HEK293 (cell line): Measurements from ENCODE around the gene PCBP3.

ENCODE experiments used
- CTCF ChIA-PET: fragments of 350-600 bp; formaldehyde crosslinking; extraction: SDS; loops from one replicate; lab custom pipeline; 2021; ENCODE audit warnings: antibody characterized with exemption; lab: Yijun Ruan, JAX
- POLR2A ChIA-PET: fragments of 300-600 bp; formaldehyde crosslinking; extraction: SDS; loops from one replicate; lab custom pipeline; 2020; ENCODE audit warnings: antibody characterized with exemption, inconsistent platforms; lab: Yijun Ruan, JAX
- H3K27ac ChIP-seq: fragments of 200-500 bp; sonication (Bioruptor generic); 2 replicates; pipeline ENCODE4 v1.5.1; 2014; ENCODE audit warnings: low read depth, low read length, control low read depth, inconsistent platforms; ENCODE audit errors: extremely low read depth
- H3K36me3 ChIP-seq, 2 experiments: fragments of 200-500 bp in 1 of 2; sonication (Bioruptor generic) in 1 of 2; 1 replicate in 1 of 2; 2 replicates in 1 of 2; pipeline ENCODE4 v1.5.1; 2014 to 2017; ENCODE audit warnings: inconsistent platforms in 2 of 2, low read length in 2 of 2; ENCODE audit not compliant: control insufficient read depth in 2 of 2, insufficient read depth in 1 of 2
- H3K4me1 ChIP-seq: fragments of 200-500 bp; sonication (Bioruptor generic); 2 replicates; pipeline ENCODE4 v1.5.1; 2014; ENCODE audit warnings: mild to moderate bottlenecking, low read length, inconsistent platforms; ENCODE audit not compliant: control insufficient read depth, insufficient read depth
- H3K4me3 ChIP-seq: 2 replicates; pipeline ENCODE4 v1.5.1; 2011; ENCODE audit warnings: low read depth, mild to moderate bottlenecking, control low read depth, low read length, moderate library complexity
- H3K9me3 ChIP-seq: fragments of 200-500 bp; sonication (Bioruptor generic); 2 replicates; pipeline ENCODE4 v1.5.1; 2014; ENCODE audit warnings: low read depth, low read length, inconsistent platforms; ENCODE audit not compliant: control insufficient read depth, insufficient read depth
- GLIS1 ChIP-seq: fragments of 450-650 bp; formaldehyde crosslinking; IDR thresholded peaks from 2 replicates; pipeline ENCODE4 v1.5.1; 2016; ENCODE audit warnings: missing biosample characterization, missing genetic modification characterization
- MYNN ChIP-seq: fragments of 450-650 bp; formaldehyde crosslinking; IDR thresholded peaks from 2 replicates; pipeline ENCODE4 v1.5.1; 2016; ENCODE audit warnings: missing biosample characterization, missing genetic modification characterization, borderline replicate concordance
- OSR2 ChIP-seq: fragments of 450-650 bp; formaldehyde crosslinking; IDR thresholded peaks from 2 replicates; pipeline ENCODE4 v1.5.1; 2016; ENCODE audit warnings: missing biosample characterization, missing genetic modification characterization
- SCRT2 ChIP-seq: fragments of 450-650 bp; formaldehyde crosslinking; IDR thresholded peaks from 2 replicates; pipeline ENCODE4 v1.5.1; 2016; ENCODE audit warnings: missing biosample characterization, missing genetic modification characterization
- ZIC2 ChIP-seq: fragments of 450-650 bp; formaldehyde crosslinking; IDR thresholded peaks from 2 replicates; pipeline ENCODE4 v1.5.1; 2016; ENCODE audit warnings: missing biosample characterization, missing genetic modification characterization
- ZNF335 ChIP-seq: fragments of 450-650 bp; formaldehyde crosslinking; conservative IDR thresholded peaks from 2 replicates; pipeline ENCODE4 v1.5.1; 2016; ENCODE audit warnings: missing biosample characterization, missing genetic modification characterization
- ZNF529 ChIP-seq: fragments of 450-650 bp; formaldehyde crosslinking; IDR thresholded peaks from 2 replicates; pipeline ENCODE4 v1.5.1; 2017; ENCODE audit warnings: missing genetic modification characterization, missing biosample characterization; ENCODE audit not compliant: insufficient replicate concordance
- ZNF600 ChIP-seq: fragments of 450-650 bp; formaldehyde crosslinking; IDR thresholded peaks from 2 replicates; pipeline ENCODE4 v1.5.1; 2016; ENCODE audit warnings: missing biosample characterization, missing genetic modification characterization
- ZNF768 ChIP-seq: fragments of 450-650 bp; formaldehyde crosslinking; IDR thresholded peaks from 2 replicates; pipeline ENCODE4 v1.5.1; 2018; ENCODE audit warnings: missing biosample characterization, mild to moderate bottlenecking, missing genetic modification characterization
- TF ChIP-seq, protein P1 (sequence below): fragments of 450-650 bp; formaldehyde crosslinking; IDR thresholded peaks from 2 replicates; pipeline ENCODE4 v1.5.1; 2017; ENCODE audit warnings: missing biosample characterization, mild to moderate bottlenecking, missing genetic modification characterization, moderate library complexity
- TF ChIP-seq, protein P2 (sequence below): fragments of 450-650 bp; formaldehyde crosslinking; IDR thresholded peaks from 2 replicates; pipeline ENCODE4 v1.5.1; 2016; ENCODE audit warnings: missing biosample characterization, missing genetic modification characterization
- TF ChIP-seq, protein P3 (sequence below): fragments of 450-650 bp; formaldehyde crosslinking; IDR thresholded peaks from 2 replicates; pipeline ENCODE4 v1.5.1; 2016; ENCODE audit warnings: missing biosample characterization, missing genetic modification characterization, low read depth
- TF ChIP-seq, protein P4 (sequence below): fragments of 450-650 bp; formaldehyde crosslinking; optimal IDR thresholded peaks from 2 replicates; pipeline ENCODE3; 2016; ENCODE audit warnings: missing biosample characterization, mild to moderate bottlenecking, missing genetic modification characterization

PCBP3 gene

DNA sequence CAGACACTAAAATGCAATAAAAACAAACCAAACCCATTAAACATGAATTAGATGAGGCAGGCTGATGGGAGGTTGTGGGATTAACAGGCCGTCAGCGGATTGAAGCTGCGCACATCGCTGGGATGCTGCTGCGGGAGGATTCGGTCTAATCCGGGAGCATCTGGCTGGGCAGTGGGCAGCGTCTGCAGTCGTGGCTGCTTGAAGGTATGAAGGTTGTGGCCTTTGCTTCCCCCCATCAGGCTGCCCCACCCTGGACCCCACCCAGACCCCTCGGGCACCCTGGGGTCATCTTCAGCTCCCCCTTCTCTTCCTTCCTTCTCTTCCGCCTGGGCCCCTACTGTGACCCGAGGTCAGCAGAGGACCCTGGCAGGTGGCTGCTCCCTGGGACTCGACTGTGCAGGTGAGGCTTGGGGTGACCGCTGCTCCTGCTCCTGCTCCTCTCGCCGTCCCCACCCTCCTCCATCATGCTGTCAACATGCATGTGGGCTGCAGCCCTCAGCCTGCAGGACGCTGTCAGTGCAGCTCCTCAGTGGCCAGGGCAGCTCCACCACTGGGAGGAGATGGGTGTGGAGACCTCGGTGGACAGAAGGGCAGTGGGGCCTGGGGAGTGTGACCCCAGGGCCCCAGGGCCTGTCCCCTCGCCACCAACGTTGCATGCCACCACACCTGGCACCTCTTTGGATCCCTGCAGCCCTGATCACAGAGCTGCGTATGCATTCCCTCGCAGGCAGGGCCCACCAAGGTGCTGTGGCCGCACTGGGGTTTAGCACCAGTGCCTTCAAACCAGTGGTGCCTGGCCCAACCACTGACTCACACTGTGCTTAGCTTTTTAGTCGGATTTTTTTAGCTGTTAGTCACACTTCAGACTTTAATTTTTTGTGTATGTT, 225.8 kb downstream of the PCBP3 start:
- Histone ChIP-seq H3K4me1 (no peaks in the 10 kb centered on the region), H3K9me3 (no peaks in the 10 kb centered on the region), H3K36me3 (no peaks in the 10 kb centered on the region), H3K4me3 (no peak overlapping the region), H3K27ac (no peak overlapping the region)
- ChIA-PET CTCF (interaction anchor here (1.0 to 1.3 kb wide), 3 partner anchors 10 to 12 kb away, joined by 4 to 12 read pairs (median 10); no protein-coding TSS in a partner anchor), POLR2A (no interaction called here)
- TF ChIP-seq ZNF335 (no peak), ZNF600 (tag by site-specific recombination) (0 out of 2 replicates have a peak, but pooled peaks have one; percentile 14)

DNA sequence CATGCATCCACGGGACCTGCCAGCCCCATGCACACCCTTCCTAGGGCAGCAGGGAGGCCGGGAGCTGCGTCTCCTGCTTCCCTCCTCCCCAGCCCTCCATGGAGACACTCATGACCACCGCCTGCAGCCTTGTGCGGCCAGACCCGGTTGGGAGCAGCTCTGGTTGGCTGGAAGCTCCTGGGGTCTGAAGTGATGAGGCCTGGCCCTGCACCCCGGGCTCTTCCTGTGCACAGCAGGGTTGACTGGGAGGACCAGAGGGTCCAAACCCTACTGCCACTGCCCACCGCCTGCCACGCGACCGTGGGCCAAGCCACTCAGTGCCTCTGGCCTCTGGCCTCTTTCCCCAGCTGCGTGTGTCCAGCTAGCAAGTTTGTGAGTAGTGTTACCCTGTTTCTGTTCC, 226.9 kb downstream of the PCBP3 start:
- no peaks in the 10 kb centered on the region for H3K9me3 ChIP-seq
- POLR2A ChIA-PET: no interaction called here
- H3K27ac ChIP-seq: no peak overlapping the region
- CTCF ChIA-PET: interaction anchor here (0.6 to 1.2 kb wide), 2 partner anchors 11 to 764 kb away, joined by 3 to 12 read pairs; no protein-coding TSS in a partner anchor
- TF ChIP-seq ZIC2: peak; percentile 32
- TF ChIP-seq, protein P1, sequence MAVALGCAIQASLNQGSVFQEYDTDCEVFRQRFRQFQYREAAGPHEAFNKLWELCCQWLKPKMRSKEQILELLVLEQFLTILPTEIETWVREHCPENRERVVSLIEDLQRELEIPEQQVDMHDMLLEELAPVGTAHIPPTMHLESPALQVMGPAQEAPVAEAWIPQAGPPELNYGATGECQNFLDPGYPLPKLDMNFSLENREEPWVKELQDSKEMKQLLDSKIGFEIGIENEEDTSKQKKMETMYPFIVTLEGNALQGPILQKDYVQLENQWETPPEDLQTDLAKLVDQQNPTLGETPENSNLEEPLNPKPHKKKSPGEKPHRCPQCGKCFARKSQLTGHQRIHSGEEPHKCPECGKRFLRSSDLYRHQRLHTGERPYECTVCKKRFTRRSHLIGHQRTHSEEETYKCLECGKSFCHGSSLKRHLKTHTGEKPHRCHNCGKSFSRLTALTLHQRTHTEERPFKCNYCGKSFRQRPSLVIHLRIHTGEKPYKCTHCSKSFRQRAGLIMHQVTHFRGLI (tag by site-specific recombination): no peak
- H3K4me1 ChIP-seq: peaks cover 7% of the 10 kb centered on the region
- H3K36me3 ChIP-seq: no peaks in the 10 kb centered on the region
- no peak overlapping the region for H3K4me3 ChIP-seq

DNA sequence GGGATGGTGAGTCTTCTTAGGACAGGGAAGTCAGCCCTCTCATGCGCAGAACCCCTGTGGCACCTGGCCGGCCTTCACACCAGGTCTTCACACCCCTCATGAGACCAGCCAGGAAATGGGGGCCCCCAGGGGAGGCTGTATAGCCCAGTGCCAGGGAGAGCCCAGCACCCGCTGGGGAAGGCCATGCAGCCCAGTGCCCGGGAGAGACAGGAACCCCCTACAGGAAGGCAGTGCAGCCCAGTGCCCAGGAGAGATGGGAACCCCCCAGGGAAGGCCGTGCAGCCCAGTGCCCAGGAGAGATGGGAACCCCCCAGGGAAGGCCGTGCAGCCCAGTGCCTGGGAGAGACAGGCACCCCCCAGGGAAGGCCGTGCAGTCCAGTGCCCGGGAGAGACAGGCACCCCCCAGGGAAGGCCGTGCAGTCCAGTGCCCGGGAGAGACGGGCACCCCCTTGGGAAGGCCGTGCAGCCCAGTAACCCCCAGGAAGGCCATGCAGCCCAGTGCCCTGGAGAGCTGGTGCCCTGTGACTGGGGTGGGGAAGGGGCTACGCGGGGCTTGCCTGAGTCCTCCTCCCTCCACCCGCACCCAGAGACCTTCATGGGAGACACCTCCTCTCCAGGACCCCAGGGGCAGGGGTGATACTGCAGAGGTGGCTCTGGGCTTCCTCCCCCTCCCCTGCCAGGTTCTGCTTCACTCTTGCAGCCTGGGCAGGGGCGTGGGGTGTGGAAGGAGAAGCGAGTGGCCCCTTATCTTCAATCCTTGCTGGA, 227.5 kb downstream of the PCBP3 start:
- peaks cover 7% of the 10 kb centered on the region for H3K4me1 ChIP-seq
- H3K36me3 ChIP-seq: no peaks in the 10 kb centered on the region
- TF ChIP-seq GLIS1 (0 out of 2 replicates have a peak, but pooled peaks have one; percentile 8), SCRT2 (no peak)
- ChIA-PET POLR2A (no interaction called here), CTCF (interaction anchor here (1.2 to 1.6 kb wide), 2 partner anchors 9 to 10 kb away, joined by 5 to 12 read pairs; no protein-coding TSS in a partner anchor)
- no peak overlapping the region for H3K27ac ChIP-seq
- H3K4me3 ChIP-seq: no peak overlapping the region
- no peaks in the 10 kb centered on the region for H3K9me3 ChIP-seq

DNA sequence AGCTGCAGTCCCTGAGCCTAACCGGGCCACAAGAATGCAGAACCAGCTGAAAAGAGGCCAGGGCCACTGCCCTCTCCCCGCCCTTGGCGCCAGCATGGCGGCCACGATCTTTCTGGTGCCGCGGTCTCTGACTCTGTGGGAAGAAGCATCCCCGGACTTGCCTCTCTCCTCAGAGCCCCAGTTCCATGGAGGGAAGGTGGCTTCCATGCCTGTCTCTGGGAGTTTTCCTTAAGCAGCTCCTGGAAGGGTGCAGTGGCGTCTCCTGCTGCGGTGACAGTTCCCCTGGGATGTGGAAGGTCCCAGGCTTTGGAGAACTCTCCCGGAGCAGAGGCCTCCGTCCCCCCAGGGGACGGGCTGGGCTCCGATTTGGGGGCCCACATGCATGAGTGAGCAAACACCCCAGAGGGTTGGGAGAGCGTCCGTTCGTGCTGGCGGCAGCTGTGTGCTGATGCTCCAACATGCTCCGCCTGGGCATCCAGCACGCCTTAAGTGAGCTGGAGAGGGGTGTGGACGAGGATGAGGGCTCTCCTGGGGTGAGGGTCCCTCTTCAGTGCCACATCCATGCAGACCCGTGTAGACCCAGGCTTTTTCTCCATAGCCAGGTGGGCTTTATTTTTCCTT, 228.2 kb downstream of the PCBP3 start:
- TF ChIP-seq ZNF529 (tag by site-specific recombination): no peak
- TF ChIP-seq ZNF768 (tag by site-specific recombination): no peak
- TF ChIP-seq, protein P2, sequence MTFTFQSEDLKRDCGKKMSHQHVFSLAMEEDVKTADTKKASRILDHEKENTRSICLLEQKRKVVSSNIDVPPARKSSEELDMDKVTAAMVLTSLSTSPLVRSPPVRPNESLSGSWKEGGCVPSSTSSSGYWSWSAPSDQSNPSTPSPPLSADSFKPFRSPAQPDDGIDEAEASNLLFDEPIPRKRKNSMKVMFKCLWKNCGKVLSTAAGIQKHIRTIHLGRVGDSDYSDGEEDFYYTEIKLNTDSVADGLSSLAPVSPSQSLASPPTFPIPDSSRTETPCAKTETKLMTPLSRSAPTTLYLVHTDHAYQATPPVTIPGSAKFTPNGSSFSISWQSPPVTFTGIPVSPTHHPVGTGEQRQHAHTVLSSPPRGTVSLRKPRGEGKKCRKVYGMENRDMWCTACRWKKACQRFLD (tag by site-specific recombination): no peak
- TF ChIP-seq OSR2: no peak
- TF ChIP-seq, protein P3, sequence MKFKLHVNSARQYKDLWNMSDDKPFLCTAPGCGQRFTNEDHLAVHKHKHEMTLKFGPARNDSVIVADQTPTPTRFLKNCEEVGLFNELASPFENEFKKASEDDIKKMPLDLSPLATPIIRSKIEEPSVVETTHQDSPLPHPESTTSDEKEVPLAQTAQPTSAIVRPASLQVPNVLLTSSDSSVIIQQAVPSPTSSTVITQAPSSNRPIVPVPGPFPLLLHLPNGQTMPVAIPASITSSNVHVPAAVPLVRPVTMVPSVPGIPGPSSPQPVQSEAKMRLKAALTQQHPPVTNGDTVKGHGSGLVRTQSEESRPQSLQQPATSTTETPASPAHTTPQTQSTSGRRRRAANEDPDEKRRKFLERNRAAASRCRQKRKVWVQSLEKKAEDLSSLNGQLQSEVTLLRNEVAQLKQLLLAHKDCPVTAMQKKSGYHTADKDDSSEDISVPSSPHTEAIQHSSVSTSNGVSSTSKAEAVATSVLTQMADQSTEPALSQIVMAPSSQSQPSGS (tag by site-specific recombination): no peak
- no peak for TF ChIP-seq MYNN (tag by site-specific recombination)
- TF ChIP-seq, protein P4, sequence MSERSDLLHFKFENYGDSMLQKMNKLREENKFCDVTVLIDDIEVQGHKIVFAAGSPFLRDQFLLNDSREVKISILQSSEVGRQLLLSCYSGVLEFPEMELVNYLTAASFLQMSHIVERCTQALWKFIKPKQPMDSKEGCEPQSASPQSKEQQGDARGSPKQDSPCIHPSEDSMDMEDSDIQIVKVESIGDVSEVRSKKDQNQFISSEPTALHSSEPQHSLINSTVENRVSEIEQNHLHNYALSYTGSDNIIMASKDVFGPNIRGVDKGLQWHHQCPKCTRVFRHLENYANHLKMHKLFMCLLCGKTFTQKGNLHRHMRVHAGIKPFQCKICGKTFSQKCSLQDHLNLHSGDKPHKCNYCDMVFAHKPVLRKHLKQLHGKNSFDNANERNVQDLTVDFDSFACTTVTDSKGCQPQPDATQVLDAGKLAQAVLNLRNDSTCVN (tag by site-specific recombination): no peak
- TF ChIP-seq, all 188 proteins: peak for 0
- Histone ChIP-seq H3K27ac (no peak overlapping the region), H3K36me3 (no peaks in the 10 kb centered on the region), H3K4me3 (no peak overlapping the region), H3K4me1 (peaks cover 7% of the 10 kb centered on the region), H3K9me3 (no peaks in the 10 kb centered on the region)
- ChIA-PET POLR2A (no interaction called here), CTCF (interaction anchor here (1.6 kb wide), 1 partner anchor 9 kb away, joined by 5 read pairs; no protein-coding TSS in a partner anchor)
